HUES48 (cell line): Measurements from ENCODE around the gene OCRL.

ENCODE experiments used
- H3K27ac ChIP-seq: one replicate; pipeline ENCODE4 v1.7.0; 2013; ENCODE audit warnings: low read depth, low read length, inconsistent platforms
- H3K27me3 ChIP-seq: 2 replicates; pipeline ENCODE4 v1.6.1; 2013; ENCODE audit warnings: mild to moderate bottlenecking, low read length; ENCODE audit not compliant: control insufficient read depth, insufficient read depth
- H3K36me3 ChIP-seq: 2 replicates; pipeline ENCODE4 v1.6.1; 2013; ENCODE audit warnings: low read length; ENCODE audit not compliant: control insufficient read depth, insufficient read depth
- H3K4me1 ChIP-seq: 2 replicates; pipeline ENCODE4 v1.6.1; 2013; ENCODE audit warnings: mild to moderate bottlenecking, low read length; ENCODE audit not compliant: control insufficient read depth, insufficient read depth
- H3K4me3 ChIP-seq: 2 replicates; pipeline ENCODE4 v1.5.1; 2013; ENCODE audit warnings: mild to moderate bottlenecking, low read depth, low read length
- H3K9ac ChIP-seq: 2 replicates; pipeline ENCODE4 v1.6.1; 2013; ENCODE audit warnings: mild to moderate bottlenecking, low read depth, low read length, moderate library complexity
- H3K9me3 ChIP-seq: 2 replicates; pipeline ENCODE4 v1.6.1; 2013; ENCODE audit warnings: low read length; ENCODE audit not compliant: control insufficient read depth, insufficient read depth

OCRL gene

GRCh38 chrX:129540068-129540653 lies at the start of gene OCRL:
Gene OCRL, plus strand, starts transcription at chrX:129540259. Its CDS starts 181 bp downstream, at chrX:129540440.
- Histone ChIP-seq H3K4me3 (peak within 1 kb of the TSS; percentile 87), H3K9me3 (no peaks in the 10 kb centered on the region), H3K27me3 (no peaks in the 10 kb centered on the region), H3K4me1 (no peaks in the 10 kb centered on the region), H3K36me3 (peaks cover 20% of the 10 kb centered on the region), H3K9ac (peak within 1 kb of the TSS; percentile 84), H3K27ac (peak within 1 kb of the TSS; percentile 86)

DNA sequence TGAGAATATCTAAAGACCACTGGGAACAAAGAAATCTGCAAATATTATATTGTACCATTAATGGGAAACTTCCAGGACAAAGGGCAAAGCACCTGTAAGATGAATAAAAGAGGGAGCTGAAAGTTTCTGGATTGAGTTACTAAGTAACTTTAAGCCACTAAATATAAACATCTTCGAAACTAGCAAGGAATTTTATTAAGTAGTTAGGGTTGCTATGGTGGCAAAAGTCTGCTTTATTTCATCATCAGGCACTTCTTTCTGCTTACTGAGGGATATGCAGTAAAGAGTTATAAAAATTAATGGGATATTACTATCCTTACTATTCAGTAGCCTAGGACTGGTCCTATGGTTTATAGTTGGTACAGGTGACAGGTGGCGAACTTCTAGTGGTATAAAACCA lies 49.7 kb upstream of the OCRL start:
- no peaks in the 10 kb centered on the region for H3K9me3 ChIP-seq
- H3K4me1 ChIP-seq: no peaks in the 10 kb centered on the region
- no peaks in the 10 kb centered on the region for H3K27me3 ChIP-seq
- H3K9ac ChIP-seq: no peak overlapping the region
- no peak overlapping the region for H3K27ac ChIP-seq
- H3K36me3 ChIP-seq: peaks cover 99% of the 10 kb centered on the region
- no peak overlapping the region for H3K4me3 ChIP-seq

DNA sequence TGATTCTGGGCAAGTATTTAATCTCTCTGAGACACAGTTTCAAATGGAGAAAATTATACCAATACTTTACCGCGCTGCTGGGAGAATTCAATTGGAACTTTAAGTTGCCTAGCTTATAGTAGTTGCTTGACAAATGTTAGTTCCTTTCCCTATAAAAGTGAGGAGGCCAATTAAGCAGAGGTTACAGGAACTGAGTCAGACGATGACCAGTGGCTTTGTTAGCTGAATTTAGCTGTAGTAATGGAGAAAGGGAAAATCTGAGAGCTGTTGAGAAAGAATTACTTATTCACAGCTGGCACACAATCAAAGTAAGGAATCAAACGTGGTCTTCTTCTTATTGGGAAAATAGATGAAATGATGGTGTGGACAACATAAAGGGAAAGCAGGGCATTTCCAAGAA lies 46.4 kb upstream of the OCRL start:
- H3K27me3 ChIP-seq: no peaks in the 10 kb centered on the region
- no peaks in the 10 kb centered on the region for H3K4me1 ChIP-seq
- H3K9ac ChIP-seq: no peak overlapping the region
- no peak overlapping the region for H3K4me3 ChIP-seq
- H3K27ac ChIP-seq: no peak overlapping the region
- H3K9me3 ChIP-seq: no peaks in the 10 kb centered on the region
- peaks cover 99% of the 10 kb centered on the region for H3K36me3 ChIP-seq

- no peaks in the 10 kb centered on the region for H3K27me3 ChIP-seq
- no peak overlapping the region for H3K27ac ChIP-seq
- no peak overlapping the region for H3K9ac ChIP-seq
- peaks cover 100% of the 10 kb centered on the region for H3K36me3 ChIP-seq
- no peaks in the 10 kb centered on the region for H3K9me3 ChIP-seq
- no peak overlapping the region for H3K4me3 ChIP-seq
- no peaks in the 10 kb centered on the region for H3K4me1 ChIP-seq
Observed at GRCh38 chrX:129494887-129495286, 45.2 kb upstream of the OCRL start.

DNA sequence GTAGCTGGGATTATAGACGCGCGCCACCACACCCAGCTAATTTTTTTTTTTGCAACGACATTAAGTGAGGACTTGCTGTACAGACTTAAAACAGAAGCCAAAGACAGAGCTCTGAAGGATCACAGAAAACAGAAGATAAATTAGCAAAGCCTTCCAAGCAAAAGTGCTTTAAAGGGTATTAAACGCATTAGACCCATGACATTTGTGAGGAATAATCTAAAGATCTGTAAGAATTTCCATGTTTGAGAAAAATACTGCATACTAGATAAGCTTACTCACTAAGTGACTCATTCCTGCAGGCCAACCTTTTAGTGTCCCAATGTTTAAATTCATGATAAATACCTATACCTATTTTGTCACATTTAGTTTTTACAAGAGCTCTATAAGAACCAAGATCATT lies 44.2 kb upstream of the OCRL start:
- Histone ChIP-seq H3K4me3 (no peak overlapping the region), H3K9me3 (no peaks in the 10 kb centered on the region), H3K36me3 (peaks cover 99% of the 10 kb centered on the region), H3K27ac (no peak overlapping the region), H3K27me3 (no peaks in the 10 kb centered on the region), H3K9ac (no peak overlapping the region), H3K4me1 (no peaks in the 10 kb centered on the region)

DNA sequence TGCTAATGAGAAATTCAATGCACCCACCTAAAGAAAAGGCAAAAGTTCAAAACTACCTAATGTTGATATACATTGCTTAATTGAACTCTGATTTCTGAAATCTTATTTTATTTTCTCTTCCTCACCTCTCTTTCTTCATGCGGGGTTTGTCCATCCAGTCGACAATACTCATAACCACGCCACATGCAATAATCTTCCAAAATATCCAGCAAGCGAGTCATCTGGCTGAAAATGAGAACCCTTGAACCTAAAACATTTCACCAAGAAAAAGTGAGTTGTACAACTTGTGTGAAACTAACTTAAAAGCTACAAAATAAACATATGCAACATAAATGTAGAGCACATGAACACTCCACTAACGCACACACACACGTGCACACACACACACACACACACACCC lies 43.4 kb upstream of the OCRL start:
- peaks cover 94% of the 10 kb centered on the region for H3K36me3 ChIP-seq
- H3K27me3 ChIP-seq: no peaks in the 10 kb centered on the region
- no peak overlapping the region for H3K9ac ChIP-seq
- no peak overlapping the region for H3K27ac ChIP-seq
- no peak overlapping the region for H3K4me3 ChIP-seq
- H3K4me1 ChIP-seq: no peaks in the 10 kb centered on the region
- no peaks in the 10 kb centered on the region for H3K9me3 ChIP-seq

DNA sequence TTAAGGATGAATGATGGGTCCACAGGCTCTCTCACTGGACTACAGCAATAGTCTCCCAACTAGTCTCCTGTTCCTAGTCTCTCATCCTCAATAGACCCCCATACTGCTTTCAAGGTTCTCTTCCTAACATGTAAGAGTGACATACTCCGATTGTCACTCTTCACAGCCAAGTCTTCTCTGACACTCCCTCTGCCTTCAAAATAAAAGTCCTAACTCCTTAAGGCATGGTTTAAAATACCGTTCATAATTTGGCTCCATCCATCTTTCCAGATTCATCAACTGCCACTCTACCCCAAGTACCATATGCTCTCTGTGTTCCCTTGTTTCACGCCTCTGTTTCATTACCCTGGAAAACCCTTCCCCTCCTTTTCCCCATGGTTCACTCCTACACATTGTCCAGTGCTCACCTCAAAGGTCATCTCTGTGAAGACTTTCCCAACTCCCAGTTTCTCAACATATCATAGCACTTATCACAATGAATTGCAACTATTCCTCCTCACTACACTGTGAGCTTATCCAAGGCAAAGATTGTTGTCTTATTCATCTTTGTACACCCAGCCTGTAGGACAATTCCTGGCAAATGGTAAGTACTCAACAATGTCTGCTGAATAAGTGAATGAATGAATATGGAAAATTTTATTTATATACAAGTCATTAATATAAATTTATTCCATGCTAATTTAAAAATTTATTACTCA lies 42.8 kb upstream of the OCRL start:
- H3K9me3 ChIP-seq: no peaks in the 10 kb centered on the region

DNA sequence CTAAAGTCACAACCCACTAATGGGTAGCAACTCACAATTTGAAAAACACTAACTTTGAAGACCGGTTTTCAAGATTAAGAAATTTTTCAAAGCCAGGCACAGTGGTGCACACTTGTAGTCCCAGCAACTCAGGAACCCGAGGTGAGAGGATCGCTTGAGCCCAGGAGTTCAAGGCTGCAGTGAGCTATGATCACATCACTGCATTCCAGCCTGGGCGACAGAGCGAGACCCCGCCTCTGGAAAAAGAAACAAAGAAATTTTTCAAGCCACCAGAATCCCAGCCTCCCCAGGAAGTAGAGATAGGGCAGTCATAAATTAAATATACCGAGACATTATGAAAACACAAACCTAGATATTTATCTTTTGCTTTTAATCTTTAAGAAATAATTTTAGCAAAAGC lies 29.7 kb upstream of the OCRL start:
- peaks cover 94% of the 10 kb centered on the region for H3K36me3 ChIP-seq
- no peaks in the 10 kb centered on the region for H3K27me3 ChIP-seq
- H3K4me3 ChIP-seq: no peak overlapping the region
- H3K27ac ChIP-seq: no peak overlapping the region
- no peaks in the 10 kb centered on the region for H3K9me3 ChIP-seq
- H3K4me1 ChIP-seq: no peaks in the 10 kb centered on the region
- H3K9ac ChIP-seq: no peak overlapping the region

More for the DNA sequence above, 42.8 kb upstream of the OCRL start:
- H3K27ac ChIP-seq: no peak overlapping the region
- H3K4me1 ChIP-seq: no peaks in the 10 kb centered on the region
- no peak overlapping the region for H3K4me3 ChIP-seq
- H3K36me3 ChIP-seq: peaks cover 94% of the 10 kb centered on the region
- no peak overlapping the region for H3K9ac ChIP-seq
- no peaks in the 10 kb centered on the region for H3K27me3 ChIP-seq

DNA sequence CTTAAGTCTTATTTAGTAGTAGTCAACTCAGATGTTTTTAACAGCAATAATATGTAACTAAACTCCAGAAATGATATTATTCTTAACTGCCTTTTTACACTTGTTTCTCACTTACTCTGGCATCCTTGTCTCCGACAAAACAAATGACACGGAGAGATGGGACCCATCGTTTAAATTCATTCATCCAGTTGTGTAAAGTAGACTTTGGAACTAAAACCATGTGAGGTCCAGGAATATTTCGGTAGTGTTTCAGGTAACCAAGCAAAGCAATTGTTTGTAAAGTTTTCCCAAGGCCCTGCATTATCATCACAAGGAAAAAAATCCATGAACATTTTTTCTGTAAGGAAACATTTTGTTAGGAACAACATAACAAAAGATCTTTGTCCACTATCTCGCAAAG lies 28.4 kb upstream of the OCRL start:
- Histone ChIP-seq H3K4me3 (no peak overlapping the region), H3K4me1 (peaks cover 5% of the 10 kb centered on the region), H3K36me3 (peaks cover 95% of the 10 kb centered on the region)

GRCh38 chrX:129512409-129512808 lies 27.6 kb upstream of the OCRL start:
- Histone ChIP-seq H3K4me3 (no peak overlapping the region), H3K4me1 (peaks cover 5% of the 10 kb centered on the region), H3K27ac (no peak overlapping the region), H3K9ac (no peak overlapping the region), H3K36me3 (peaks cover 88% of the 10 kb centered on the region), H3K27me3 (0 out of 2 replicates have a peak, but pooled peaks cover 2% of the 10 kb centered on the region), H3K9me3 (no peaks in the 10 kb centered on the region)

More for the DNA sequence above, 28.4 kb upstream of the OCRL start:
- no peak overlapping the region for H3K27ac ChIP-seq
- 0 out of 2 replicates have a peak, but pooled peaks cover 2% of the 10 kb centered on the region for H3K27me3 ChIP-seq
- H3K9ac ChIP-seq: no peak overlapping the region
- H3K9me3 ChIP-seq: no peaks in the 10 kb centered on the region

- Histone ChIP-seq H3K4me1 (peaks cover 10% of the 10 kb centered on the region), H3K9me3 (no peaks in the 10 kb centered on the region), H3K36me3 (peaks cover 51% of the 10 kb centered on the region), H3K9ac (no peak overlapping the region), H3K4me3 (no peak overlapping the region), H3K27ac (no peak overlapping the region), H3K27me3 (0 out of 2 replicates have a peak, but pooled peaks cover 2% of the 10 kb centered on the region)
Observed at GRCh38 chrX:129516402-129516801, 23.7 kb upstream of the OCRL start.
